ENCODE results near the gene TOGARAM2. TPM values are rescaled to one million over a fixed set of nuclear protein-coding genes. Genes with fewer than 3 reads are reported as not detected.

Gene TOGARAM2
- polyA plus RNA-seq, 4 donors: under 0.01 to 1.1 (median 0.79) TPM

DNA sequence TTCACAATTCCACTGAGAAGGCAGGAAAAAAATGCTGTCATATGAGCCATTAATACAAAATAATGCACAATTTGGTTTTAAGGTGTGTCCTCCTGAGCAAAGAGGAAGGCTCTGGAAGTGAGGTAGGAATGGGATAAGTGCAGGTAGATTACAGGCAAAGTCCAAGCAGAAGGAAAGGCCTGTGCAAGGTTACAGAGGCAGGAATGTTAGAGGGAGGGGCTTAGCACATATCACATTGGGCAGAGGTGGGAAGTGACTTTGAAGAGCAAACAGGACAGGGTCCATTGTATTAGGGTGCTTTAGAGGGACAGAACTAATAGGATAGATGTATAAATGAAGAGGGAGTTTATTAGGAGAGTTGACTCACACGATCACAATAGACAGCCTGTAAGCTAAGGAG lies 119.5 kb downstream of the TOGARAM2 start:
- no peaks in the 10 kb centered on the region for H3K36me3 ChIP-seq (ENCODE audit: control insufficient read depth in 3 of 3, insufficient read depth in 2 of 3, low read depth in 1 of 3, low read length in 3 of 3)
- no peak for DNase-seq
- 89 to 100% (median 93%) methylated on average over 1 of the region's 1 CpG for WGBS, 3 donors
- no peak overlapping the region for H3K27ac ChIP-seq (ENCODE audit: low read depth in 1 of 3, low read length in 2 of 3)
- no peaks in the 10 kb centered on the region for H3K4me1 ChIP-seq (ENCODE audit: control insufficient read depth in 3 of 3, insufficient read depth in 2 of 3, low read depth in 1 of 3, low read length in 2 of 3)
- no peaks in the 10 kb centered on the region for H3K9me3 ChIP-seq (ENCODE audit: control insufficient read depth in 2 of 2, insufficient read depth in 1 of 2, low read depth in 1 of 2, low read length in 1 of 2)
- FAIRE-seq: no peak
- no peaks in the 10 kb centered on the region for H3K27me3 ChIP-seq (ENCODE audit: control insufficient read depth in 3 of 3, insufficient read depth in 3 of 3, low read length in 3 of 3)
- H3K4me3 ChIP-seq (ENCODE audit: low read depth in 1 of 3, low read length in 3 of 3): no peak overlapping the region

Other genes starting within 250 kb of the TOGARAM2 start
- gene PPP1CB, start 229.5 kb upstream of the TOGARAM2 start, polyA plus RNA-seq: 100 to 1,000 TPM in 1 of 4 donors, 10 to 100 TPM in 3; 80.4 to 171 (median 91.0) TPM
- gene SPDYA, start 170.5 kb upstream of the TOGARAM2 start, polyA plus RNA-seq: 1 to 10 TPM in 1 of 4 donors, under 1 TPM in 1, not detected in 2; 0.06 to 2.4 TPM
- gene TRMT61B, start 111.0 kb upstream of the TOGARAM2 start, polyA plus RNA-seq: 10 to 100 TPM; 15.5 to 58.8 (median 26.4) TPM
- 10 to 100 TPM; 10.5 to 31.4 (median 15.1) TPM for gene WDR43, start 86.6 kb upstream of the TOGARAM2 start, polyA plus RNA-seq
- not detected for gene PCARE, start 93.2 kb downstream of the TOGARAM2 start, polyA plus RNA-seq
- 1 to 10 TPM in 2 of 4 donors, under 1 TPM in 2; 0.52 to 5.8 (median 1.1) TPM for gene CLIP4, start 134.1 kb downstream of the TOGARAM2 start, polyA plus RNA-seq

Data from small intestine (tissue), 7 donors.